ENCODE measurements around the gene CCDC138.

The CCDC138 gene

DNA sequence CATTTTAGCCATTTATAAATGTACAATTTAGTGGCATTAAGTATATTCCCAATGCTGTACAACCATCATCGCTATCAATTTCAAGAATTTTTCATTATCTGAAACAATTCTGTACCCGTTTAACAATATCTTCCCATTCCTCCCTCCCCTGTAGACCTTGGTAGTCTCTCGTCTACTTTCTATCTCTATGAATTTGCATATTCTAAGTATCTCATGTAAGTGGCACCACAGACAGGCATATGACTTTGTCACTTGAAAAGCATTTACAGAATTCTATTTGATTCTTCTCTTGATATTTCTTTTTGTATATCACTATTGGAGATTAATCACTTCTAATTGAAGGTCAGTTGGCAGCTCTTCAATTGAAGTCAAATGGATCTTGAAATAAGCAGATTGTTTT lies 48.0 kb downstream of the CCDC138 start:
- Mint-ChIP-seq H3K9me3 (peaks cover 79% of the 10 kb centered on the region), H3K4me3 (no peak overlapping the region), H3K27ac (no peak overlapping the region), H3K27me3 (ENCODE audit: low read depth, poor library complexity) (no peaks in the 10 kb centered on the region), H3K4me1 (peaks cover 5% of the 10 kb centered on the region), H3K36me3 (ENCODE audit: low read depth) (peaks cover 98% of the 10 kb centered on the region)
- no peak for DNase-seq
- TF ChIP-seq, protein P1, sequence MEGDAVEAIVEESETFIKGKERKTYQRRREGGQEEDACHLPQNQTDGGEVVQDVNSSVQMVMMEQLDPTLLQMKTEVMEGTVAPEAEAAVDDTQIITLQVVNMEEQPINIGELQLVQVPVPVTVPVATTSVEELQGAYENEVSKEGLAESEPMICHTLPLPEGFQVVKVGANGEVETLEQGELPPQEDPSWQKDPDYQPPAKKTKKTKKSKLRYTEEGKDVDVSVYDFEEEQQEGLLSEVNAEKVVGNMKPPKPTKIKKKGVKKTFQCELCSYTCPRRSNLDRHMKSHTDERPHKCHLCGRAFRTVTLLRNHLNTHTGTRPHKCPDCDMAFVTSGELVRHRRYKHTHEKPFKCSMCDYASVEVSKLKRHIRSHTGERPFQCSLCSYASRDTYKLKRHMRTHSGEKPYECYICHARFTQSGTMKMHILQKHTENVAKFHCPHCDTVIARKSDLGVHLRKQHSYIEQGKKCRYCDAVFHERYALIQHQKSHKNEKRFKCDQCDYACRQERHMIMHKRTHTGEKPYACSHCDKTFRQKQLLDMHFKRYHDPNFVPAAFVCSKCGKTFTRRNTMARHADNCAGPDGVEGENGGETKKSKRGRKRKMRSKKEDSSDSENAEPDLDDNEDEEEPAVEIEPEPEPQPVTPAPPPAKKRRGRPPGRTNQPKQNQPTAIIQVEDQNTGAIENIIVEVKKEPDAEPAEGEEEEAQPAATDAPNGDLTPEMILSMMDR (IDR thresholded peaks at IDR 0.05), result no peak

DNA sequence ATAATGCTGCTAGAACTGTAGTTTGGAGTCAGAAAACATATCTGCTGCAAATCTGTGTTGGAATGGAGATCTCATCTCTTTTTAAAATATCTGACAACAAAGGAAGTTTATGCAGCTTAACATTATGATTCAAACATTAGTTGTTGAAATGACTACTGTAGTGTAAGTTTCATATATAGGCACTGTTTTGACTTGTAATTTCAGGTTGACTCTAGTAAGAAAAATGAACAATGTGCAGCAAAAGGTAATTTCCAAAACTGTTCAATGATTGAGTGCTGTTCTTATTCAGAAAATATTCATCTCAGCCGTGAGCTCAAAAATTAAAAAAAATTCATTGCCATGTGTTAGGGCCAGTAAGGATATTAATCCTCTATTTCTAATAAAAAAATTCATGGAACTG lies 48.5 kb downstream of the CCDC138 start:
- Mint-ChIP-seq H3K4me1 (peaks cover 5% of the 10 kb centered on the region), H3K9me3 (peaks cover 80% of the 10 kb centered on the region), H3K27me3 (ENCODE audit: low read depth, poor library complexity) (no peaks in the 10 kb centered on the region), H3K36me3 (ENCODE audit: low read depth) (peaks cover 99% of the 10 kb centered on the region), H3K4me3 (no peak overlapping the region), H3K27ac (no peak overlapping the region)
- TF ChIP-seq, protein P1 (IDR thresholded peaks at IDR 0.05), result no peak
- DNase-seq, result no peak

DNA sequence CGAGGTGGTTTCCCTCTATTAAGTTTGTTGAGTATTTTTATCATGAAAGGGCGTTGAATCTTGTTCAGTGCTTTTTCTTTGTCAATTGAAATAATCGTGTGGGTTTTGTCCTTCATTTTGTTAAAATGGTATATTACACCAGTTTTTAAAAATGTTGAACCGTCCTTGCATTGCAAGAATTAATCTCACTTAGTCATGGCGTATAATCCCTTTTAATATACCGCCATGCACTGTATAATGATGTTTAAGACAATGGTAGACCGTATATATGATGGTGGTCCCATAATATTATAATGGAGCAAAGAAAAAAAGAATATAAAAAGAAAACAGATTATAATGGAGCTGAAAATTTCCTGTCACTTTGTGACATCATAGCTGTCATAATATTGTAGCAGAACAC lies 50.6 kb downstream of the CCDC138 start:
- Mint-ChIP-seq H3K9me3 (peaks cover 90% of the 10 kb centered on the region), H3K4me1 (peaks cover 5% of the 10 kb centered on the region), H3K4me3 (no peak overlapping the region), H3K27me3 (ENCODE audit: low read depth, poor library complexity) (no peaks in the 10 kb centered on the region), H3K36me3 (ENCODE audit: low read depth) (peaks cover 100% of the 10 kb centered on the region), H3K27ac (no peak overlapping the region)
- DNase-seq, result no peak
- TF ChIP-seq, protein P1 (IDR thresholded peaks at IDR 0.05), result no peak

DNA sequence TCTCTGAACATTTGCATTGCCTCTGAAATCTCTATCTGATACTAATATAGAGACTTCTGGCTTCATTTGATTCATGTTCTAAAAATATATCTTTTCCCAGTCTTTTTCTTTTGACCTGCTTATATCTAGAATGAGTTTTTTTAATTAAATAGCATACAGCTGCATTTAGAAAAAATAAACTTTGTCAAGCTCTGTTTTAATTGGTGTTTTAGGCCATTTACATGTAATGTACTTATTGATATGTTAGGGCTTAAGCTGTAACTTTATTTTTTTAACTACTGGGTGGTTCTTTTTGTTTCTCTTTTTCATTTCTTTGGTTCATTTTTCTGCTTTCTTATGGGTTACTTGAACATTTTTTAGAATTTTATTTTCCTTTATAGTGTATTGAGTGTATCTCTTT lies 54.9 kb downstream of the CCDC138 start:
- Mint-ChIP-seq H3K27me3 (ENCODE audit: low read depth, poor library complexity) (no peaks in the 10 kb centered on the region), H3K36me3 (ENCODE audit: low read depth) (peaks cover 94% of the 10 kb centered on the region), H3K4me3 (no peak overlapping the region), H3K27ac (no peak overlapping the region), H3K9me3 (peaks cover 68% of the 10 kb centered on the region), H3K4me1 (no peaks in the 10 kb centered on the region)
- no peak for DNase-seq
- TF ChIP-seq, protein P1 (IDR thresholded peaks at IDR 0.05), result no peak

DNA sequence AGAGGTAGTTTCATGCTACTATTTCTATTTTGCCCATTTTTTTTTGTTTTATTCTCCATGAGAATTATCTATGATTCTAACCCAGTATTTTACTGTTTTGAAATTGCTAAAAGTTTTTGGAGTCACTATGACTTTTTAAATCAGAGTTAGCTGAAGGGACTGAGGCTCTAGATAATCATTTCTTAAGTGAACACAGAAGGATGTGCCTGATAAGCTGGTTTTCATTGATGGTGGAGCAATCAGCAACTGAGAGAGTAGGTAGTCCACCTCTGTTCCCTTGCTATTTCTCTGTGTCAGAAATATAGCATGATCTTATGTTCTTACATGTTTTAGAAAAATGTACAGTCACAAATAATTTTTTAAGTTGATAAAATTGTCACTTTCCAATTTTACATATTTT lies 59.4 kb downstream of the CCDC138 start:
- Mint-ChIP-seq H3K36me3 (ENCODE audit: low read depth) (peaks cover 90% of the 10 kb centered on the region), H3K9me3 (peaks cover 26% of the 10 kb centered on the region)

DNA sequence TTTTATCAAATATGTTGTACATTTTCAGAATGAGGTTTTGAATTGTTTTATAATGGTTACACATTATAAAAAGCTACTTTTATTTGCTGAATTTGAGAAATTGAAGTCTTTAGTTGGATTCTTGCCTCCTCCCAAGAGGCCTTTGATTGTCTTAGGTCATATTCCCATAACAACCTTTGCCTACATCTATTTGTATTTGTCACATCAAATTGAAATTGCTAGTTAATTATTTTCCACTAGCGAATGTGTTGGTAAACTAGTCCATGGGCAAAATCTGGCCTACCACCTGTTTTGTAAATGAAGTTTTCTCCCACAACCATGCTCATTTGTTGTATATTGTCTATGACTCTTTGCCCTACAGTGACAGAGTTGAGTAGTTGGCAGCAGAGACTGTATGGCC lies 60.4 kb downstream of the CCDC138 start:
- no peak for DNase-seq
- Mint-ChIP-seq H3K27ac (no peak overlapping the region), H3K9me3 (peaks cover 16% of the 10 kb centered on the region), H3K27me3 (ENCODE audit: low read depth, poor library complexity) (peaks cover 6% of the 10 kb centered on the region), H3K4me3 (no peak overlapping the region), H3K4me1 (no peaks in the 10 kb centered on the region), H3K36me3 (ENCODE audit: low read depth) (peaks cover 90% of the 10 kb centered on the region)
- TF ChIP-seq, protein P1 (IDR thresholded peaks at IDR 0.05), result no peak

More for the DNA sequence above, 59.4 kb downstream of the CCDC138 start:
- H3K4me1 Mint-ChIP-seq, result no peaks in the 10 kb centered on the region
- no peak overlapping the region for H3K27ac Mint-ChIP-seq
- DNase-seq, result no peak
- H3K27me3 Mint-ChIP-seq (ENCODE audit: low read depth, poor library complexity), result peaks cover 6% of the 10 kb centered on the region
- no peak overlapping the region for H3K4me3 Mint-ChIP-seq
- TF ChIP-seq, protein P1 (IDR thresholded peaks at IDR 0.05), result no peak
